Upper lobe of left lung (tissue), 6 donors: Measurements from ENCODE around the gene DNASE1L2. TPM values are rescaled to one million over a fixed set of nuclear protein-coding genes. Genes with fewer than 3 reads are reported as not detected.

Experiments used
- ATAC-seq, 2 donors: fragments of 200-7000 bp; cut with Tn5 transposase; one replicate each; pipeline ENCODE4 v1.9.1; 2022; ENCODE audit warnings: mild to moderate bottlenecking in 2 of 2, moderate library complexity in 2 of 2; ENCODE audit not compliant: low FRiP score in 2 of 2
- DNase-seq, 2 donors: peaks; one replicate each; pipeline ENCODE4 v3.0.0-alpha.2; 2019 to 2020
- H3K27ac ChIP-seq, 4 donors: fragments of 200-600 bp; sonication (generic); one replicate each; pipeline ENCODE4 v1.5.1; 2016 to 2019
- H3K27me3 ChIP-seq, 4 donors: fragments of 200-600 bp; sonication (generic); one replicate each; pipeline ENCODE4 v1.5.1; 2017 to 2019
- H3K36me3 ChIP-seq, 4 donors: fragments of 200-600 bp; sonication (generic); one replicate each; pipeline ENCODE4 v1.5.1; 2016 to 2019
- H3K4me1 ChIP-seq, 4 donors: fragments of 200-600 bp; sonication (generic); one replicate each; pipeline ENCODE4 v1.5.1; 2018 to 2019
- H3K4me3 ChIP-seq, 4 donors: fragments of 200-600 bp; sonication (generic); one replicate each; pipeline ENCODE4 v1.5.1; 2017 to 2019; ENCODE audit warnings: mild to moderate bottlenecking in 2 of 4, moderate library complexity in 1 of 4
- H3K9me3 ChIP-seq, 4 donors: fragments of 200-600 bp; sonication (generic); one replicate each; pipeline ENCODE4 v1.5.1; 2018 to 2019
- EP300 ChIP-seq, 4 donors: sonication (generic); formaldehyde crosslinking; IDR thresholded peaks; one replicate each; pipeline ENCODE4 v1.5.1; 2017; ENCODE audit warnings: antibody characterized with exemption in 4 of 4, control low read depth in 2 of 4
- POLR2A ChIP-seq, 4 donors: fragments of 450-650 bp; IDR thresholded peaks; one replicate each; pipeline ENCODE4 v1.5.1; 2016 to 2017; ENCODE audit warnings: antibody characterized with exemption in 4 of 4, mild to moderate bottlenecking in 2 of 4
- POLR2AphosphoS5 ChIP-seq, 2 donors: sonication (generic); formaldehyde crosslinking; IDR thresholded peaks; one replicate each; pipeline ENCODE4 v1.5.1; 2017; ENCODE audit warnings: antibody characterized with exemption in 2 of 2
- WGBS, 2 donors: methylation state at CpG; one replicate each; pipeline ENCODE4 v1.1.5; 2017 to 2018; 5-methylcytosine and 5-hydroxymethylcytosine counted together
- total RNA-seq, 6 donors: library from RNA; depleted of rRNA in 4 of 6; stranded (reverse); fragments of >200 nt in 4 of 6; gene quantifications; one replicate each; pipeline versions ENCODE4 v1.1.0 to v1.2.1, GENCODE V29; 2016 to 2021
- TF ChIP-seq, protein P1 (sequence below), 6 experiments: fragments of 450-650 bp in 4 of 6; fragments of 200-600 bp in 2 of 6; sonication (generic) in 2 of 6; IDR thresholded peaks; one replicate each; pipeline ENCODE4 v1.5.1; 2016 to 2019; ENCODE audit warnings: antibody characterized with exemption in 6 of 6
- donor health status: DM: no; HTN: no; CAD: no; lungs with moderate emphysema.
- donor health status: DM: no; HTN: yes; CAD: no; lungs with severe emphysema.

Gene DNASE1L2
- total RNA-seq, 6 donors from 2014 or later, result 0.79 to 2.1 (median 1.5) TPM; not detected in 2

DNA sequence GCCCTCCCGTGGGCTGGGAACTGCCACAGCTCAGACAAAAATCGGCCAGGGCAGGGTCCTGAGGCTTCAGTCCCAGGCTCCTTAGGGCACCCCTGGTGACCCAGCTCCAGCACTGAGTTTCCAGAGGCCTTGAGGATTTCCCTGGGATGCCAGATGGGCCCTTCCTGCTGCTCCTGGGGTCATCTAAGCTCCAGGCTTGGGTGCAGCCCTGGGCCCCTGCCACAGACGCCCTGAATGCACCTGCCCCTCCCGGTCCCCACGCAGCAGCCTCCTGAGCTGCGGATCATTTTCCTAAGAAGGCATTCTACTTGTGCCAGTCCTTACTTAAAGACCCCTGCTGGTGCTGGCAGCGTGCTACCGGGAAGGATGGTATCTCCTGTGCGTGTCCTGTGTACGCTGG lies 37.7 kb downstream of the DNASE1L2 start:
- no peak overlapping the region for H3K4me3 ChIP-seq
- no peaks in the 10 kb centered on the region for H3K9me3 ChIP-seq
- 87 to 93% methylated on average over 6 to 10 of the region's 10 CpGs for WGBS, 2 donors
- peaks cover 11 to 22% (median 13%) of the 10 kb centered on the region in 4 donors for H3K4me1 ChIP-seq
- H3K27ac ChIP-seq, result no peak overlapping the region
- TF ChIP-seq POLR2A (IDR thresholded peaks at IDR 0.05) (no peak), POLR2AphosphoS5 (IDR thresholded peaks at IDR 0.05) (no peak), EP300 (IDR thresholded peaks at IDR 0.05) (no peak)
- TF ChIP-seq, protein P1, sequence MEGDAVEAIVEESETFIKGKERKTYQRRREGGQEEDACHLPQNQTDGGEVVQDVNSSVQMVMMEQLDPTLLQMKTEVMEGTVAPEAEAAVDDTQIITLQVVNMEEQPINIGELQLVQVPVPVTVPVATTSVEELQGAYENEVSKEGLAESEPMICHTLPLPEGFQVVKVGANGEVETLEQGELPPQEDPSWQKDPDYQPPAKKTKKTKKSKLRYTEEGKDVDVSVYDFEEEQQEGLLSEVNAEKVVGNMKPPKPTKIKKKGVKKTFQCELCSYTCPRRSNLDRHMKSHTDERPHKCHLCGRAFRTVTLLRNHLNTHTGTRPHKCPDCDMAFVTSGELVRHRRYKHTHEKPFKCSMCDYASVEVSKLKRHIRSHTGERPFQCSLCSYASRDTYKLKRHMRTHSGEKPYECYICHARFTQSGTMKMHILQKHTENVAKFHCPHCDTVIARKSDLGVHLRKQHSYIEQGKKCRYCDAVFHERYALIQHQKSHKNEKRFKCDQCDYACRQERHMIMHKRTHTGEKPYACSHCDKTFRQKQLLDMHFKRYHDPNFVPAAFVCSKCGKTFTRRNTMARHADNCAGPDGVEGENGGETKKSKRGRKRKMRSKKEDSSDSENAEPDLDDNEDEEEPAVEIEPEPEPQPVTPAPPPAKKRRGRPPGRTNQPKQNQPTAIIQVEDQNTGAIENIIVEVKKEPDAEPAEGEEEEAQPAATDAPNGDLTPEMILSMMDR (IDR thresholded peaks at IDR 0.05), result no peak
- ATAC-seq, result no peak
- H3K36me3 ChIP-seq, result peaks cover 2 to 34% (median 32%) of the 10 kb centered on the region in 4 donors
- H3K27me3 ChIP-seq, result no peaks in the 10 kb centered on the region
- no peak for DNase-seq

DNA sequence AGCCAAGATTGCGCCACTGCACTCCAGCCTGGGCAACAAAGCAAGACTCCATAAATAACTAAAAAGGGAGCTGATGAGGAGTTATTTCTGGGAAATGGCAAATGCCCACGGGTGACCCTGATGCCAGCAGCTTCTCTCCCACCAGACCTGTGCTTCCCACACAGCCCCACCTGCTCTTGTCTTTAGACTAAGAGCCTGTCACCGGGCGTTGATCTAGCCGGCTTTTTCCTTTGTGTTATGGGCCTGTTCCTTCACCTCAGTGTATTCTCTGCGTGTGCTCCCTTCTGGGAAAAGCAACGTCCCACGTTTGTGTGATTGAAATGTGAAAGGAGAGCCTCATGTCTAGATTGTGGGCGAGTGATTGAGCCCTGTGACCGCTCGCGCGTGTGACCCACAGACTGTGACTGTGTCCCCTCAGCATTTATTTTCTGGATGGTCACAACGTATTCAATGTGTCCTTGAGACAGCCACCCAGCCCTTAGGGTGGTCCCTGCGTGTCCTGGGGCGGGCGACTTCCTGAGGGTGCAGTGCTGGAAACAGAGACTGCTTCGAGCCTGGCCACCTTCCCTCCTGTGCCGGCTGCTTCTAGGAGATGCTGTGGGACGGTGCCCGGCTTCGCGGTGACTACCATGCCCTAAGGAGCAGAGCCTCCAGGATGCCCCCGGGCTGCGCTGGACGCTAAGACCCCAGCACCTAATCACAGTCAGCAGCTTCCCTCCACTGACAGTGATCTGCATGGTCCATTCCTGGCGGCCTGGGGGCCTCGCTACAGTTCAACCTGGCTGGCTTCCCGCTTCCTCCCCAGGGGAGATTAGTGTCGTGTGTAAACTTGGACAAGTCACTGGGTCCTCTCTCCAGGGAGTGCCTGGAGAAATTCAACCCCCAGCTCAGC lies 39.5 kb downstream of the DNASE1L2 start:
- TF ChIP-seq POLR2A (IDR thresholded peaks at IDR 0.05), result peak in 1 of 4 donors; percentile 20
- TF ChIP-seq, protein P1 (IDR thresholded peaks at IDR 0.05), result no peak
- no peak overlapping the region for H3K27ac ChIP-seq
- H3K9me3 ChIP-seq, result no peaks in the 10 kb centered on the region
- DNase-seq, result no peak
- no peak for ATAC-seq
- no peak overlapping the region for H3K4me3 ChIP-seq
- no peaks in the 10 kb centered on the region for H3K27me3 ChIP-seq
- H3K36me3 ChIP-seq, result peaks cover 12 to 50% (median 44%) of the 10 kb centered on the region in 4 donors
- WGBS, 2 donors, result 75 to 87% methylated on average over 14 to 26 of the region's 30 CpGs
- peaks cover 0 to 9% (median 0%) of the 10 kb centered on the region in 4 donors for H3K4me1 ChIP-seq

DNA sequence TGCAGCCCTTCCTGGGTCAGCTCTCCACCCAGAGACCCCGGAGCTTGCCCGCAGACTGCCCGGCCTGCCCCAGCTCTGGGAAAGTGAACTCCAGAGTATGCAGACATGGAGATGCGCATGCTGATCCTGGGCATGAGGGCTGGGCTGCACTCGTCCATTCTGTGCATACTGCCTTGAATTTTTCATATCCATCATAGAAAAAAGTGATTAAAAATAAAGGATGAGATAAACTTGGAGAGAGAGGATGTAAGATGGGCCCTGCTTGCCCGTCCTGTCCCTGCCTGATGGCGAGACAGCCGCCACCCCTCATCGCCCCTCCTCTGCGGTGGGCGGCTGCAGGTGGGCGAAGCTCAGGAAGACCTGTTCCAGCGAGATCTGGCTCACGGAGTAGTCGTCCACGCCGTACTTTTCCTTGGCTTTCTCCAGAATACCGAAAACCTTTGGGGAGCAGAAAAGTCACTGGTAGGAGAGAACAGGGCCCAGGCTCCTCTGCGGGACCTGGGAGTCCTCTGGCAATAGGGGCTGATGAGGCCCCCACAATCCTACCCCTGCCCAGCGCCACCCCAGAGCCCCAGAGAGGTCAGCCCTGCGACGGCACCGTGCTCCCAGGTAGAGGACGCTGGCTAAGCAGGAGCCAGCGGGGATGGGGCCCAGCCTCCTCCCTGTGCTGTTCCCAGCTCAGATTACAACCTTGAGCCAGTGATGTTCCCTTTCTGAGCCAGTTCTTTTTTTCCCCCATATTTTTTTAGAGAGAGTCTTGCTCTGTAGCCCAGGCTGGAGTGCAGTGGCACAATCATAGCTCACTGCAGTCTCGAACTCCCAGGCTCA lies 40.3 kb downstream of the DNASE1L2 start:
- no peak for TF ChIP-seq POLR2AphosphoS5 (IDR thresholded peaks at IDR 0.05)
- no peak for TF ChIP-seq POLR2A (IDR thresholded peaks at IDR 0.05)
- TF ChIP-seq, protein P1 (IDR thresholded peaks at IDR 0.05), result no peak
- TF ChIP-seq EP300 (IDR thresholded peaks at IDR 0.05), result no peak
- Histone ChIP-seq H3K36me3 (peaks cover 16 to 59% (median 51%) of the 10 kb centered on the region in 4 donors), H3K4me1 (peaks cover 0 to 9% (median 0%) of the 10 kb centered on the region in 4 donors), H3K9me3 (no peaks in the 10 kb centered on the region), H3K27ac (no peak overlapping the region), H3K4me3 (no peak overlapping the region), H3K27me3 (no peaks in the 10 kb centered on the region)
- ATAC-seq, result no peak
- WGBS, 2 donors, result 85 to 87% methylated on average over 22 to 26 of the region's 26 CpGs
- no peak for DNase-seq

DNA sequence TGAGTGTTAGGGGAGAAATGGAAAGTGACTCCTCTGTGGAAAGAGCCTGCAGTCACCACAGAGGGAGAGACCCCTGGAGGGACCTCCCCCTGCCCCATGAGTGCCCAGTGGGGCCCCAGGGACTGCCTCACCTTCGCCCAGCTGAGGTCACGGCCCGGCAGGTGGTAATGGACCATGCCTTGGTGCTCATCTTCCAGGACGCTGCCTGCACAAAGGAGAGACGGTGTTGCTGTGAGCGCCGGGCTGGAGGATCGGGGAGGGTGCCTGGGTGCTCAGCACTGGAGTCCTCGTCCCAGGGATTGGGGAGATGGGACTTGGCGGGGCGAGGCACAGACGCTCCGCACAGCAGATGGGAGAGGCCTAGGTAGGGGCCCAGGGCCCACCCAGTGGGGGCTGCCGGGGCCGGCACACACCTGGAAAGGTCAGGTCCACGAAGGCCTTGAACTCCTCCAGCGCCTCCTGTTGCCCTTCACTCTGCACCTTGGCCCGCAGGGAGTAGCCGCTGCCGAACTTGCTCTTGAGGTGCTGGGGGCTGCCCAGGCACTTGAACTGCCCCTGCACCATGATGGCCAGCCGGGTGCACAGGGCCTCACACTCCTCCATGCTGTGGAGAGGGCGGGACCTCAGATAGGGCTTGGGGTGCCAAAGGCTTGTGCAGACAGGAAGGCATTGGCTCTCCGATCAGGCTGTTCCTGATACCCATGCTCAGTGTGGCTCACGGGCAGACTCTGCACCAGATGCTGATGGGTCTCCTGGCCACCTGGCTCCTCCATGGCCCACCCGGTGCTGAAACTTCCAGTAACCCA lies 41.4 kb downstream of the DNASE1L2 start:
- no peaks in the 10 kb centered on the region for H3K27me3 ChIP-seq
- H3K36me3 ChIP-seq, result peaks cover 16 to 60% (median 54%) of the 10 kb centered on the region in 4 donors
- TF ChIP-seq POLR2AphosphoS5 (IDR thresholded peaks at IDR 0.05) (no peak), EP300 (IDR thresholded peaks at IDR 0.05) (no peak)
- TF ChIP-seq, protein P1 (IDR thresholded peaks at IDR 0.05), result no peak
- ATAC-seq, result no peak
- no peak overlapping the region for H3K4me3 ChIP-seq
- DNase-seq, result no peak
- H3K9me3 ChIP-seq, result no peaks in the 10 kb centered on the region
- 90 to 95% methylated on average over 16 to 22 of the region's 25 CpGs for WGBS, 2 donors
- H3K27ac ChIP-seq, result no peak overlapping the region
- H3K4me1 ChIP-seq, result peaks cover 0 to under 1% (median 0%) of the 10 kb centered on the region in 4 donors
